ENCODE data around the gene PTPN13.

The PTPN13 gene

DNA sequence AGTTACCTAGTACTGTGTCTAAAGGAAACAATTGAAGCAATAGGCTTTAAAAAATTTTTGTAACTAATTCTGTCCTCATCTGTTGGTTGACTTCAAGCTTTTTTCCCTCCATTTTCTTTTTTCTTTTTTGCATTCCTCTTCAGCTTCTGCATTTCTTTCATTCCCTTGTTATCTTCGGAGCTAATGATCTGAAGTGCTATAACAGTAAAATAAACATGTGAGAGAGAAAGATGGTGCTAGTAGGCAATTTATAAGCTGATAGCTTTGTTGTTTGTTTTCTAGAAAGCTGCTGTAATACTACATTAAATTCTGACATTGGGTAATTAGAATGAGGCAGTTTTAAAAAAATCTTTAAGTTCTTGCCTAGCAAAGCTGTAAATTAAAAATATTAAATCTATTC, 37.1 kb downstream of the PTPN13 start:
- no peak for DNase-seq (ENCODE audit: low spot score)
- no peak overlapping the region for H3K4me3 ChIP-seq (ENCODE audit: severe bottlenecking)
- no peak overlapping the region for H3K27ac ChIP-seq (ENCODE audit: poor library complexity, severe bottlenecking)
- TF ChIP-seq, protein P1, sequence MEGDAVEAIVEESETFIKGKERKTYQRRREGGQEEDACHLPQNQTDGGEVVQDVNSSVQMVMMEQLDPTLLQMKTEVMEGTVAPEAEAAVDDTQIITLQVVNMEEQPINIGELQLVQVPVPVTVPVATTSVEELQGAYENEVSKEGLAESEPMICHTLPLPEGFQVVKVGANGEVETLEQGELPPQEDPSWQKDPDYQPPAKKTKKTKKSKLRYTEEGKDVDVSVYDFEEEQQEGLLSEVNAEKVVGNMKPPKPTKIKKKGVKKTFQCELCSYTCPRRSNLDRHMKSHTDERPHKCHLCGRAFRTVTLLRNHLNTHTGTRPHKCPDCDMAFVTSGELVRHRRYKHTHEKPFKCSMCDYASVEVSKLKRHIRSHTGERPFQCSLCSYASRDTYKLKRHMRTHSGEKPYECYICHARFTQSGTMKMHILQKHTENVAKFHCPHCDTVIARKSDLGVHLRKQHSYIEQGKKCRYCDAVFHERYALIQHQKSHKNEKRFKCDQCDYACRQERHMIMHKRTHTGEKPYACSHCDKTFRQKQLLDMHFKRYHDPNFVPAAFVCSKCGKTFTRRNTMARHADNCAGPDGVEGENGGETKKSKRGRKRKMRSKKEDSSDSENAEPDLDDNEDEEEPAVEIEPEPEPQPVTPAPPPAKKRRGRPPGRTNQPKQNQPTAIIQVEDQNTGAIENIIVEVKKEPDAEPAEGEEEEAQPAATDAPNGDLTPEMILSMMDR (IDR thresholded peaks at IDR 0.05; ENCODE audit: poor library complexity, severe bottlenecking), result no peak
- H3K4me1 ChIP-seq (ENCODE audit: insufficient read depth, poor library complexity, severe bottlenecking), result no peaks in the 10 kb centered on the region
- no peaks in the 10 kb centered on the region for H3K9me3 ChIP-seq (ENCODE audit: severe bottlenecking)
- no peak for ATAC-seq (ENCODE audit: low read depth)
- peaks cover 16% of the 10 kb centered on the region; the same call in 1 of the 2 replicates for H3K36me3 ChIP-seq (ENCODE audit: low read depth)
- H3K27me3 ChIP-seq (ENCODE audit: insufficient read depth, poor library complexity, severe bottlenecking), result no peaks in the 10 kb centered on the region

DNA sequence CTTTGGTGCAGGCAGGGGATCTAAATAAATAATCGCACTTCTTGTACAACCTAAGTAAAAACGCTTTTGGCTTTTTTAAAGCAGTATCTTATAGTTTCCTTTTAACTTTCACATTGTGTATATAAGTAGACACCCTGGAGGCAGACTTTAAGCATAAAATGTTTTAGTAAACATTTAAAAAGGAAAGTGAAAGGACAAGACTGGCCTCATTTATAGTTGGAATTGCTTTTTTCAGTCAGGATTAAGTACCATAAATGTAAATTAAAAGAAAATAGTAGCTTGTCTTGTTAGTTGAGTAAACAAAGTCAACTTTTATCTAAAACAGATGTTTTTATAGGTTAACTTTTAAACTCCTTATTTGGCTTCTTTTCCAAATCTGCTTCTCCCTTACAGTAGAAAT, 39.7 kb downstream of the PTPN13 start:
- Histone ChIP-seq H3K4me3 (ENCODE audit: severe bottlenecking) (no peak overlapping the region), H3K36me3 (ENCODE audit: low read depth) (peaks cover 16% of the 10 kb centered on the region; the same call in 1 of the 2 replicates), H3K27ac (ENCODE audit: poor library complexity, severe bottlenecking) (no peak overlapping the region), H3K4me1 (ENCODE audit: insufficient read depth, poor library complexity, severe bottlenecking) (no peaks in the 10 kb centered on the region), H3K27me3 (ENCODE audit: insufficient read depth, poor library complexity, severe bottlenecking) (no peaks in the 10 kb centered on the region), H3K9me3 (ENCODE audit: severe bottlenecking) (no peaks in the 10 kb centered on the region)
- DNase-seq (ENCODE audit: low spot score), result no peak
- TF ChIP-seq, protein P1 (IDR thresholded peaks at IDR 0.05; ENCODE audit: poor library complexity, severe bottlenecking), result no peak
- no peak for ATAC-seq (ENCODE audit: low read depth)

DNA sequence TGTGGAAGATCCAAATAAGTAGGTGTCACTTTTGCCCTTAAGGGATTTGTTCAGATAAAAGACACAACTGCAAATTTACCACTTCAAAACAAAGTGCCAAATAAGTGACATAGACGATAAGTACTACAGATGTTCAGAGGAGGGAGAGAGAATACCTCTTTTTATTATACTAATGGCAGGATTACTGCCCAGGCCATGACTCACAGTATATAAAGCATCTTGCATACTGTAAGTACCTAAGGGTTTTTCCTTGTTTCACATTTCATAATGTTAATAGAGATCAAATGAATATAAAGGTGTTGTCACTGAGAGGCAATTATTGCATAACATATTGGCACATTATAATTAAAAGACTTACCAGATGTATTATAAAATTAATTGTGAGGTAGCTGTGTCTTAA, 46.4 kb downstream of the PTPN13 start:
- TF ChIP-seq, protein P1 (IDR thresholded peaks at IDR 0.05; ENCODE audit: poor library complexity, severe bottlenecking), result no peak
- H3K9me3 ChIP-seq (ENCODE audit: severe bottlenecking), result no peaks in the 10 kb centered on the region
- H3K4me1 ChIP-seq (ENCODE audit: insufficient read depth, poor library complexity, severe bottlenecking), result peaks cover 6% of the 10 kb centered on the region
- ATAC-seq (ENCODE audit: low read depth), result peak; percentile 66; the same call in 2 of the 3 replicates
- no peaks in the 10 kb centered on the region for H3K27me3 ChIP-seq (ENCODE audit: insufficient read depth, poor library complexity, severe bottlenecking)
- H3K36me3 ChIP-seq (ENCODE audit: low read depth), result peaks cover 8% of the 10 kb centered on the region; the same call in 1 of the 2 replicates
- no peak for DNase-seq (ENCODE audit: low spot score)
- no peak overlapping the region for H3K27ac ChIP-seq (ENCODE audit: poor library complexity, severe bottlenecking)
- no peak overlapping the region for H3K4me3 ChIP-seq (ENCODE audit: severe bottlenecking)

DNA sequence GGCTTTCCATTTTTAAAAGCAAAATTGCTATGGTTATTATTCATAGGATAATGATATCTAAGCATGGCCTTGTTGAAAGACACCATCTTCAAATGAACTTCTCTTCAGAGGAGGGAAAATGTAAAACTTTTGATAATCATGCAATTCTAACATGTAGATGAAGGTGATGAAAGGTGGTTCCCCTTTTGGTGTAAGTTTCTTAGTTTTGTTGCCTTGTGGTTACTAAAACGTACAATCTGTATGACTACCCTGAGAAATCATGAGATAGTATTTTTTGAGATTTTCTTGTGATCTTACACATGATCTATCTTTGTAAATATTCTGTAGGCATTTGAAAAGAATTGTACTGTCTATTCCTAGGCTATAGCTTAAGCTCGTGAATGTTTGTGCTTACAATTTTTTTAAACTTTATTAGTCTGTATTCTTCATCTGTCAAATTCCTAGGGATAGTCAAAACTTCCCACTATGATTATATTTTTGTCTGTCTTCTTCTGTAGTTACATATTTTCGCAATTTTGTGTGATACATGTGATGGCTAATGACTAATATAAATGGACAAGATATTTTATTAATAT, 47.5 kb downstream of the PTPN13 start:
- Histone ChIP-seq H3K36me3 (ENCODE audit: low read depth) (peaks cover 3% of the 10 kb centered on the region; the same call in 1 of the 2 replicates), H3K4me3 (ENCODE audit: severe bottlenecking) (no peak overlapping the region), H3K4me1 (ENCODE audit: insufficient read depth, poor library complexity, severe bottlenecking) (peaks cover 6% of the 10 kb centered on the region), H3K27me3 (ENCODE audit: insufficient read depth, poor library complexity, severe bottlenecking) (no peaks in the 10 kb centered on the region), H3K27ac (ENCODE audit: poor library complexity, severe bottlenecking) (no peak overlapping the region), H3K9me3 (ENCODE audit: severe bottlenecking) (no peaks in the 10 kb centered on the region)
- no peak for ATAC-seq (ENCODE audit: low read depth)
- no peak for DNase-seq (ENCODE audit: low spot score)
- TF ChIP-seq, protein P1 (IDR thresholded peaks at IDR 0.05; ENCODE audit: poor library complexity, severe bottlenecking), result no peak

DNA sequence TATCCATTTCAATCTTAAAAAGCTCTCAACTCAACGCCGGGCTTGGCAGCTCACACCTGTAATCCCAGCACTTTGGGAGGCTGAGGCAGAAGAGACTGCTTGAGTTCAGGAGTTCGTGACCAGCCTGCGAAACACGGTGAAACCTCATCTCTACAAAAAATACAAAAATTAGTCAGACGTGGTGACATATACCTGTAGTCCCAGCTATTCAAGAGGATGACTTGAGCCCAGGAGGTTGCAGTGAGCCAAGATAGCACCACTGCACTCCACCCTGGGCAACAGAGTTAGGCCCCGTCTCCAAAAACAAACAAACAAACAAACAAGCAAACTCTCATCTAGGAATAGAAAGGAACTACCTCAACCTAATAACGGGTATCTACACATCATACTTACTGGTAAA, 50.8 kb downstream of the PTPN13 start:
- H3K27me3 ChIP-seq (ENCODE audit: insufficient read depth, poor library complexity, severe bottlenecking), result no peaks in the 10 kb centered on the region
- TF ChIP-seq, protein P1 (IDR thresholded peaks at IDR 0.05; ENCODE audit: poor library complexity, severe bottlenecking), result no peak
- no peak overlapping the region for H3K4me3 ChIP-seq (ENCODE audit: severe bottlenecking)
- no peak for DNase-seq (ENCODE audit: low spot score)
- H3K9me3 ChIP-seq (ENCODE audit: severe bottlenecking), result peaks cover 2% of the 10 kb centered on the region
- no peak for ATAC-seq (ENCODE audit: low read depth)
- peaks cover 6% of the 10 kb centered on the region for H3K4me1 ChIP-seq (ENCODE audit: insufficient read depth, poor library complexity, severe bottlenecking)
- H3K27ac ChIP-seq (ENCODE audit: poor library complexity, severe bottlenecking), result no peak overlapping the region
- H3K36me3 ChIP-seq (ENCODE audit: low read depth), result peaks cover 13% of the 10 kb centered on the region; the same call in 1 of the 2 replicates

All from RWPE2 (cell line).